Lower leg skin (tissue), 4 donors: ENCODE data around the gene SEMA3C. TPM values are rescaled to one million over a fixed set of nuclear protein-coding genes. Genes with fewer than 3 reads are reported as not detected.

Experiments
- DNase-seq, 2 donors: peaks; one replicate each; pipeline ENCODE4 v3.0.0-alpha.2; 2019; ENCODE audit warnings: low spot score in 2 of 2
- H3K4me3 ChIP-seq: fragments of 200-600 bp; sonication (generic); 2 replicates; pipeline ENCODE4 v1.5.1; 2017; ENCODE audit warnings: mild to moderate bottlenecking, low read depth; ENCODE audit not compliant: poor library complexity, severe bottlenecking
- CTCF ChIP-seq, 3 donors: fragments of 450-650 bp; IDR thresholded peaks; one replicate each; pipeline ENCODE4 v1.5.1; 2016; ENCODE audit warnings: antibody characterized with exemption in 3 of 3, mild to moderate bottlenecking in 3 of 3, moderate library complexity in 2 of 3
- POLR2A ChIP-seq, 2 donors: fragments of 450-650 bp; IDR thresholded peaks; one replicate each; pipeline ENCODE4 v1.6.1; 2016 to 2017; ENCODE audit warnings: antibody characterized with exemption in 2 of 2, mild to moderate bottlenecking in 1 of 2, moderate library complexity in 1 of 2
- WGBS, 2 donors: methylation state at CpG; one replicate each; pipeline ENCODE4 v1.1.5; 2018; 5-methylcytosine and 5-hydroxymethylcytosine counted together
- intact Hi-C: fragments of 100-400 bp; cut with DNase I; formaldehyde crosslinking; loops from one replicate; pipeline ENCODE4 v1.15.0; 2023; ENCODE audit warnings: low total_unique reads
- total RNA-seq, 4 donors: library from RNA; depleted of rRNA; stranded (reverse); fragments of >200 nt; gene quantifications; one replicate each; pipeline ENCODE4 v1.1.0, GENCODE V29; 2016

Gene SEMA3C
- total RNA-seq, 4 donors from 2014 or later, result 53.0 to 96.6 (median 70.7) TPM

- no peak for TF ChIP-seq POLR2A (IDR thresholded peaks at IDR 0.05)
- no peak for TF ChIP-seq CTCF (IDR thresholded peaks at IDR 0.05)
- intact Hi-C loops, result no loop called here
- no peak overlapping the region for H3K4me3 ChIP-seq
- no peak for DNase-seq
- WGBS, 2 donors, result 90 to 91% methylated on average over 3 of the region's 3 CpGs
Measured at GRCh38 chr7:80957226-80957777, 38.5 kb upstream of the SEMA3C start.

- intact Hi-C loops, result no loop called here
- no peak overlapping the region for H3K4me3 ChIP-seq
- TF ChIP-seq POLR2A (IDR thresholded peaks at IDR 0.05) (no peak), CTCF (IDR thresholded peaks at IDR 0.05) (no peak)
- no peak for DNase-seq
- WGBS, 2 donors, result 52 to 68% methylated on average over 1 of the region's 1 CpG
Measured at GRCh38 chr7:80954191-80954590, 35.3 kb upstream of the SEMA3C start.

- TF ChIP-seq CTCF (IDR thresholded peaks at IDR 0.05) (no peak), POLR2A (IDR thresholded peaks at IDR 0.05) (no peak)
- DNase-seq, result no peak
- intact Hi-C loops, result no loop called here
- H3K4me3 ChIP-seq, result no peak overlapping the region
- 19 to 41% methylated on average over 2 of the region's 2 CpGs for WGBS, 2 donors
Measured at GRCh38 chr7:80950550-80950967, 31.7 kb upstream of the SEMA3C start.

- no peak for DNase-seq
- no peak for TF ChIP-seq POLR2A (IDR thresholded peaks at IDR 0.05)
- no peak for TF ChIP-seq CTCF (IDR thresholded peaks at IDR 0.05)
- 83 to 93% methylated on average over 1 of the region's 1 CpG for WGBS, 2 donors
- H3K4me3 ChIP-seq, result no peak overlapping the region
- intact Hi-C loops, result no loop called here
Measured at GRCh38 chr7:80949449-80949848, 30.6 kb upstream of the SEMA3C start.

- no peak for TF ChIP-seq CTCF (IDR thresholded peaks at IDR 0.05)
- intact Hi-C loops, result no loop called here
- no peak overlapping the region for H3K4me3 ChIP-seq
Measured at GRCh38 chr7:80946858-80947257, 28.0 kb upstream of the SEMA3C start.

GRCh38 chr7:80945976-80946375, 27.1 kb upstream of the SEMA3C start:
- no peak overlapping the region for H3K4me3 ChIP-seq
- DNase-seq, result no peak
- TF ChIP-seq CTCF (IDR thresholded peaks at IDR 0.05) (no peak), POLR2A (IDR thresholded peaks at IDR 0.05) (no peak)
- WGBS, 2 donors, result 51 to 70% methylated on average over 2 of the region's 2 CpGs
- intact Hi-C loops, result no loop called here

More at GRCh38 chr7:80946858-80947257, 28.0 kb upstream of the SEMA3C start:
- no peak for DNase-seq
